GM19043 (cell line): ENCODE results near the gene ZBTB43.

Experiments used
- ATAC-seq: cut with Tn5 transposase; IDR thresholded peaks from one replicate; pipeline ENCODE4 v1.9.1; 2021; ENCODE audit warnings: low read depth; ENCODE audit not compliant: unreplicated experiment

ZBTB43 gene

GRCh38 chr9:126856326-126856877 lies 51.6 kb downstream of the ZBTB43 start:
- no peak for ATAC-seq

GRCh38 chr9:126857261-126857960 lies 52.6 kb downstream of the ZBTB43 start:
- ATAC-seq = no peak

GRCh38 chr9:126859111-126859510 lies 54.3 kb downstream of the ZBTB43 start:
- no peak for ATAC-seq

- peak; percentile 61 for ATAC-seq
These were observed 55.4 kb downstream of the ZBTB43 start, which contains the start of gene ZBTB34 for GRCh38 chr9:126860077-126860756. Gene ZBTB34, plus strand, starts transcription at chr9:126860639. Its CDS starts 18,761 bp downstream, at chr9:126879400.

- no peak for ATAC-seq
These were observed 56.1 kb downstream of the ZBTB43 start for GRCh38 chr9:126860757-126861466.

GRCh38 chr9:126861707-126862103 lies 56.9 kb downstream of the ZBTB43 start:
- ATAC-seq = no peak

- ATAC-seq = no peak
These were observed 57.4 kb downstream of the ZBTB43 start for GRCh38 chr9:126862104-126862761.

GRCh38 chr9:126864771-126865170 lies 59.9 kb downstream of the ZBTB43 start:
- ATAC-seq = no peak

- ATAC-seq = no peak
These were observed 64.5 kb downstream of the ZBTB43 start for GRCh38 chr9:126869368-126869767.

GRCh38 chr9:126872516-126872915 lies 67.7 kb downstream of the ZBTB43 start:
- ATAC-seq = no peak

GRCh38 chr9:126874546-126875314 lies 69.9 kb downstream of the ZBTB43 start:
- no peak for ATAC-seq

GRCh38 chr9:126875756-126876510 lies 71.1 kb downstream of the ZBTB43 start:
- ATAC-seq = no peak

- ATAC-seq = no peak
These were observed 71.7 kb downstream of the ZBTB43 start for GRCh38 chr9:126876531-126876930.

- ATAC-seq = no peak
These were observed 72.6 kb downstream of the ZBTB43 start for GRCh38 chr9:126877418-126877817.

GRCh38 chr9:126879288-126879687 lies 74.4 kb downstream of the ZBTB43 start:
- ATAC-seq = no peak

- no peak for ATAC-seq
These were observed 75.5 kb downstream of the ZBTB43 start for GRCh38 chr9:126880226-126880946.

GRCh38 chr9:126880947-126881332 lies 76.1 kb downstream of the ZBTB43 start:
- no peak for ATAC-seq

- ATAC-seq = no peak
These were observed 77.9 kb downstream of the ZBTB43 start for GRCh38 chr9:126882746-126883145.

GRCh38 chr9:126883636-126884035 lies 78.8 kb downstream of the ZBTB43 start:
- no peak for ATAC-seq
